NT2/D1 (cell line): ENCODE data around the gene LRRFIP1.

Experiments
- YY1 ChIP-seq: IDR thresholded peaks from 2 replicates; pipeline ENCODE4 v1.6.1; 2011; ENCODE audit not compliant: insufficient read length, insufficient read depth
- ZNF274 ChIP-seq: IDR thresholded peaks from 2 replicates; pipeline ENCODE4 v1.6.1; 2011; ENCODE audit warnings: mild to moderate bottlenecking, low read depth, low read length

DNA sequence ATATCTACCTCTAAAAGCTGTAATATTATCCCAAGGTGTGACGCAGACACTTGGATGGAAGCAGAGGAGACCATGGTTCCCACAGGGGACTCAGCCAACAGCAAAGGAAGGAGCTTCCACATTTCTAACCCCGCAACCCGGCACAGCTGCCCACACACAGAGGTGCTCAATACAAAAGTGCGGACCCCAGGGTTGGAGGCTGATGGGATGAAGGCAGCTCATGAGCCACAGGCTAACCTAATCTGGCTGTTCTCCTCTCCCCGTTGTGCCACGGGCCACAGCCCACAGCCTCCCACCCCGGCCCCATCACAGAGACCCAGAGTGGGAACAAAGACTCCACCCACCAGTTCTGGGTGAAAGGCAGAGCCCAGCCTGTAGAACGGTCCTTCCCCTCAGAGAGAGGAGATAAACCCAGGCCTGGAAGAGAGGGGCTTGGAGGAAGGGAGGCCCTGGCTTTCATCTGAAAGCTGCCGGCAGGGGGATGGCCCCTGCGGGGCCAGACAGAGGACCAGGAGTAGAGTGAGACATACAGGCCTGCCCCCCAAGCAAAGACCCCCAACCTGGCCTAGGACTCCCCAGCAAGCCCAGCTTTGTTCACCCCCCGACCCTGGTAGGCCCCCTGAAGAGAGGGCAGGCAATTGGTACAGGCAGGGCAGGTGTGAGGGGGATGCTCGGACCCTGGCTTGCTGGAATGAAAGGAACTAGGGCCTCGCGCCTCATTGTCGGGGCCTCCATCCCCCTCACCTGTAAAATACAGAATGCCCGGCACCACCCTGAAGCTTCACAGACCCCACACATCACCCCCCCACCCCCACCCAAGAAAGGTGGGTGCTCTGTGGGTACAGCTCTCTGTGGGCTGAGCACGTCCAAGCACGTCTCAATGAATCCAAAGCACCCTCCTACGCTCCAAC lies 43.7 kb upstream of the LRRFIP1 start:
- TF ChIP-seq ZNF274 = no peak
- no peak for TF ChIP-seq YY1
